ENCODE data around the gene ADAT2.

GRCh38 chr6:143490244-143490643 is 39.7 kb upstream of the ADAT2 start:
- TF ChIP-seq POLR2A (IDR thresholded peaks at IDR 0.05; ENCODE audit: extremely low read depth, insufficient read length) (no peak), CTCF (IDR thresholded peaks at IDR 0.05; ENCODE audit: low read depth, low read length) (no peak), MAX (IDR thresholded peaks at IDR 0.05; ENCODE audit: low read depth, low read length) (no peak), MYC (IDR thresholded peaks at IDR 0.05; ENCODE audit: low read depth, low read length) (no peak)
